Tibial artery (tissue), 4 donors: ENCODE results near the gene RXRA.
A peak's percentile ranks its signal among the peaks of the same experiment; 100 is the strongest.

Source experiments
- DNase-seq, 2 donors: peaks; one replicate each; pipeline ENCODE4 v3.0.0-alpha.2; 2019
- H3K27ac ChIP-seq, 2 donors: fragments of 200-600 bp; sonication (generic) in 1 of 2; 1 replicate in 1 of 2; 2 replicates in 1 of 2; pipeline ENCODE4 v1.5.1; 2018 to 2019; ENCODE audit warnings: mild to moderate bottlenecking in 1 of 2
- H3K27me3 ChIP-seq, 2 donors: fragments of 200-600 bp; sonication (generic) in 1 of 2; one replicate each; pipeline versions ENCODE4 v1.5.1 to v1.6.0; 2016 to 2019
- H3K36me3 ChIP-seq, 3 donors: fragments of 200-600 bp; sonication (generic) in 2 of 3; one replicate each; pipeline ENCODE4 v1.5.1; 2016 to 2019; ENCODE audit warnings: mild to moderate bottlenecking in 2 of 3
- H3K4me1 ChIP-seq, 4 donors: fragments of 200-600 bp; sonication (generic) in 2 of 4; 1 replicate in 3 of 4; 2 replicates in 1 of 4; pipeline ENCODE4 v1.5.1; 2016 to 2019
- H3K4me3 ChIP-seq, 2 donors: fragments of 200-600 bp; sonication (generic) in 1 of 2; 1 replicate in 1 of 2; 2 replicates in 1 of 2; pipeline ENCODE4 v1.5.1; 2018 to 2019; ENCODE audit warnings: mild to moderate bottlenecking in 2 of 2
- H3K9me3 ChIP-seq, 3 donors: fragments of 200-600 bp; sonication (generic) in 1 of 3; one replicate each; pipeline ENCODE4 v1.5.1; 2016 to 2019
- CTCF ChIP-seq, 2 experiments: fragments of 200-600 bp in 1 of 2; fragments of 450-650 bp in 1 of 2; IDR thresholded peaks; one replicate each; pipeline ENCODE4 v1.5.1; 2017 to 2019; ENCODE audit warnings: antibody characterized with exemption in 2 of 2, mild to moderate bottlenecking in 1 of 2, moderate library complexity in 1 of 2
- intact Hi-C: fragments of 100-400 bp; cut with DNase I; formaldehyde crosslinking; loops from one replicate; pipeline ENCODE4 v1.15.0; 2023; ENCODE audit warnings: low total_unique reads

The RXRA gene

GRCh38 chr9:134365791-134366222 is 39.6 kb downstream of the RXRA start:
- no peaks in the 10 kb centered on the region for H3K36me3 ChIP-seq
- intact Hi-C loops, result no loop called here
- TF ChIP-seq CTCF (IDR thresholded peaks at IDR 0.05), result no peak
- H3K4me3 ChIP-seq, result peak overlapping the region in 1 of 2 donors; percentile 40
- no peaks in the 10 kb centered on the region for H3K27me3 ChIP-seq
- H3K27ac ChIP-seq, result peak overlapping the region; percentile 59 to 73
- peak; percentile 70 to 88 for DNase-seq
- no peaks in the 10 kb centered on the region for H3K9me3 ChIP-seq
- H3K4me1 ChIP-seq, result peaks cover 15 to 89% (median 51%) of the 10 kb centered on the region in 4 donors

GRCh38 chr9:134366223-134367031 is 40.2 kb downstream of the RXRA start:
- intact Hi-C loops, result no loop called here
- Histone ChIP-seq H3K36me3 (no peaks in the 10 kb centered on the region), H3K4me3 (peak overlapping the region; percentile 19 to 40), H3K27ac (peak overlapping the region; percentile 59 to 73), H3K27me3 (no peaks in the 10 kb centered on the region), H3K9me3 (no peaks in the 10 kb centered on the region), H3K4me1 (peaks cover 15 to 89% (median 49%) of the 10 kb centered on the region in 4 donors)
- DNase-seq, result peak; percentile 93 to 96
- peak in 1 of 2 experiments; percentile 17 for TF ChIP-seq CTCF (IDR thresholded peaks at IDR 0.05)

- intact Hi-C loops, result no loop called here
- Histone ChIP-seq H3K36me3 (no peaks in the 10 kb centered on the region), H3K27ac (peak overlapping the region in 1 of 2 donors; percentile 59), H3K4me3 (no peak overlapping the region), H3K27me3 (no peaks in the 10 kb centered on the region), H3K9me3 (no peaks in the 10 kb centered on the region), H3K4me1 (peaks cover 15 to 89% (median 52%) of the 10 kb centered on the region in 4 donors)
- no peak for DNase-seq
- no peak for TF ChIP-seq CTCF (IDR thresholded peaks at IDR 0.05)
These were observed 40.8 kb downstream of the RXRA start for GRCh38 chr9:134367061-134367460.

- no peak overlapping the region for H3K27ac ChIP-seq
- H3K36me3 ChIP-seq, result no peaks in the 10 kb centered on the region
- intact Hi-C loops, result no loop called here
- no peak for TF ChIP-seq CTCF (IDR thresholded peaks at IDR 0.05)
- DNase-seq, result no peak
- peaks cover 15 to 89% (median 58%) of the 10 kb centered on the region in 4 donors for H3K4me1 ChIP-seq
- H3K4me3 ChIP-seq, result no peak overlapping the region
- no peaks in the 10 kb centered on the region for H3K27me3 ChIP-seq
- no peaks in the 10 kb centered on the region for H3K9me3 ChIP-seq
These were observed 41.7 kb downstream of the RXRA start for GRCh38 chr9:134367791-134368490.

- Histone ChIP-seq H3K27ac (no peak overlapping the region), H3K9me3 (no peaks in the 10 kb centered on the region), H3K4me1 (peaks cover 15 to 89% (median 62%) of the 10 kb centered on the region in 4 donors), H3K36me3 (no peaks in the 10 kb centered on the region), H3K4me3 (no peak overlapping the region), H3K27me3 (no peaks in the 10 kb centered on the region)
- intact Hi-C loops, result no loop called here
- TF ChIP-seq CTCF (IDR thresholded peaks at IDR 0.05), result no peak
- no peak for DNase-seq
These were observed 42.3 kb downstream of the RXRA start for GRCh38 chr9:134368571-134368970.
